Left forelimb (tissue), 1 donor: ENCODE results near the gene CHST3.
"Not testable (repeated sequence)": the region's sequence is repeated elsewhere in the genome, so short reads cannot be mapped to it uniquely, and the experiment has no call there.

Experiments
- DNase-seq: peaks from one replicate; pipeline ENCODE4 v3.0.0-alpha.2; 2018; ENCODE audit warnings: low spot score

The CHST3 gene

GRCh38 chr10:71964098-71964742, at the start of gene CHST3:
Gene CHST3, plus strand, starts transcription at chr10:71964395. Its CDS starts 41,448 bp downstream, at chr10:72005843.
- peak; percentile 85 for DNase-seq

GRCh38 chr10:71916827-71917226, 47.4 kb upstream of the CHST3 start:
- DNase-seq = no peak

- no peak for DNase-seq
Measured at GRCh38 chr10:71918992-71919391, 45.2 kb upstream of the CHST3 start.

GRCh38 chr10:71919956-71920539, 44.1 kb upstream of the CHST3 start:
- not testable (repeated sequence) for DNase-seq

GRCh38 chr10:71920540-71921323, 43.5 kb upstream of the CHST3 start:
- DNase-seq = no peak

- DNase-seq = peak; percentile 73
Measured at GRCh38 chr10:71921324-71922027, 42.7 kb upstream of the CHST3 start.

- DNase-seq = no peak
Measured at GRCh38 chr10:71923138-71923692, 41.0 kb upstream of the CHST3 start.

GRCh38 chr10:71924771-71925170, 39.4 kb upstream of the CHST3 start:
- DNase-seq = no peak

GRCh38 chr10:71927159-71927558, 37.0 kb upstream of the CHST3 start:
- no peak for DNase-seq

- DNase-seq = no peak
Measured at GRCh38 chr10:71927776-71928592, 36.2 kb upstream of the CHST3 start.

- peak; percentile 15 for DNase-seq
Measured at GRCh38 chr10:71931295-71931694, 32.9 kb upstream of the CHST3 start.

- DNase-seq = no peak
Measured at GRCh38 chr10:71933651-71934050, 30.5 kb upstream of the CHST3 start.

- DNase-seq = no peak
Measured at GRCh38 chr10:71938211-71938610, 26.0 kb upstream of the CHST3 start.

GRCh38 chr10:71939304-71939703, 24.9 kb upstream of the CHST3 start:
- DNase-seq = no peak

GRCh38 chr10:71939861-71940474, 24.2 kb upstream of the CHST3 start:
- DNase-seq = no peak

- DNase-seq = no peak
Measured at GRCh38 chr10:71940752-71941151, 23.4 kb upstream of the CHST3 start.

GRCh38 chr10:71941318-71941717, 22.9 kb upstream of the CHST3 start:
- DNase-seq = no peak

- DNase-seq = no peak
Measured at GRCh38 chr10:71945819-71946474, 18.2 kb upstream of the CHST3 start.

- DNase-seq = no peak
Measured at GRCh38 chr10:71946700-71947099, 17.5 kb upstream of the CHST3 start.

- DNase-seq = no peak
Measured at GRCh38 chr10:71948496-71949067, 15.6 kb upstream of the CHST3 start.
